GM20431 (cell line): ENCODE measurements around the gene CYB5R3.
"Not testable (repeated sequence)": the region's sequence is repeated elsewhere in the genome, so short reads cannot be mapped to it uniquely, and the experiment has no call there.

Experiments
- in situ Hi-C: fragments of 300-500 bp; cut with MseI, MboI; formaldehyde crosslinking; loops from one replicate; pipeline ENCODE4 v1.15.0; 2020; ENCODE audit warnings: low sequenced_read_pairs; ENCODE audit not compliant: unreplicated experiment

CYB5R3 gene

GRCh38 chr22:42608823-42609361 lies 40.3 kb downstream of the CYB5R3 start:
- in situ Hi-C loops, result no loop called here

GRCh38 chr22:42608136-42608822 lies 40.9 kb downstream of the CYB5R3 start:
- in situ Hi-C loops, result no loop called here

- in situ Hi-C loops, result not testable (repeated sequence)
Observed at GRCh38 chr22:42607641-42608040, 41.6 kb downstream of the CYB5R3 start.

GRCh38 chr22:42604403-42604802 lies 44.8 kb downstream of the CYB5R3 start:
- in situ Hi-C loops, result no loop called here

- in situ Hi-C loops, result no loop called here
Observed at GRCh38 chr22:42603427-42603826, 45.8 kb downstream of the CYB5R3 start.

- in situ Hi-C loops, result no loop called here
Observed at GRCh38 chr22:42602470-42602869, 46.7 kb downstream of the CYB5R3 start.

- in situ Hi-C loops, result no loop called here
Observed at GRCh38 chr22:42601879-42602465, 47.2 kb downstream of the CYB5R3 start.

GRCh38 chr22:42596863-42597530 lies 52.2 kb downstream of the CYB5R3 start:
- in situ Hi-C loops, result no loop called here

GRCh38 chr22:42596336-42596735 lies 52.9 kb downstream of the CYB5R3 start:
- in situ Hi-C loops, result no loop called here

GRCh38 chr22:42595434-42595833 lies 53.8 kb downstream of the CYB5R3 start:
- in situ Hi-C loops, result no loop called here

GRCh38 chr22:42591987-42592386 lies 57.2 kb downstream of the CYB5R3 start:
- in situ Hi-C loops, result no loop called here

GRCh38 chr22:42587588-42588175 lies 61.5 kb downstream of the CYB5R3 start:
- in situ Hi-C loops, result no loop called here

- in situ Hi-C loops, result no loop called here
Observed at GRCh38 chr22:42586381-42586780, 62.8 kb downstream of the CYB5R3 start.

GRCh38 chr22:42585096-42585495 lies 64.1 kb downstream of the CYB5R3 start:
- in situ Hi-C loops, result no loop called here

GRCh38 chr22:42584364-42584940 lies 64.7 kb downstream of the CYB5R3 start:
- in situ Hi-C loops, result no loop called here

- in situ Hi-C loops, result no loop called here
Observed at GRCh38 chr22:42582987-42583386, 66.2 kb downstream of the CYB5R3 start.

GRCh38 chr22:42581762-42582716 lies 67.2 kb downstream of the CYB5R3 start:
- in situ Hi-C loops, result no loop called here

GRCh38 chr22:42581194-42581761 lies 67.9 kb downstream of the CYB5R3 start:
- in situ Hi-C loops, result not testable (repeated sequence)

GRCh38 chr22:42580040-42580439 lies 69.2 kb downstream of the CYB5R3 start:
- in situ Hi-C loops, result not testable (repeated sequence)
